Neuronal stem cell (in vitro differentiated cells): Measurements from ENCODE around the gene FRMD8.

Experiments
- DNase-seq: peaks from one replicate; pipeline ENCODE4 v3.0.0-alpha.2; 2013; ENCODE audit warnings: low spot score
- H2AFZ ChIP-seq: one replicate; pipeline ENCODE4 v1.6.1; 2013; ENCODE audit warnings: mild to moderate bottlenecking, low read length, inconsistent platforms
- H2AK5ac ChIP-seq: 2 replicates; pipeline ENCODE4 v1.6.1; 2013; ENCODE audit warnings: low read depth, mild to moderate bottlenecking, inconsistent platforms, low read length, moderate library complexity, mixed read lengths
- H2BK120ac ChIP-seq: 2 replicates; pipeline ENCODE4 v1.6.1; 2013; ENCODE audit warnings: low read depth, mild to moderate bottlenecking, inconsistent platforms, low read length, moderate library complexity, mixed read lengths
- H2BK12ac ChIP-seq: one replicate; pipeline ENCODE4 v1.6.1; 2013; ENCODE audit warnings: low read length, inconsistent platforms
- H2BK15ac ChIP-seq: 2 replicates; pipeline ENCODE4 v1.6.1; 2013; ENCODE audit warnings: mild to moderate bottlenecking, low read length, inconsistent platforms, mixed read lengths
- H2BK5ac ChIP-seq: one replicate; pipeline ENCODE4 v1.6.1; 2013; ENCODE audit warnings: inconsistent platforms, mild to moderate bottlenecking, low read length, moderate library complexity
- H3K14ac ChIP-seq: one replicate; pipeline ENCODE4 v1.6.1; 2013; ENCODE audit warnings: low read length, inconsistent platforms
- H3K18ac ChIP-seq: 2 replicates; pipeline ENCODE4 v1.6.1; 2013; ENCODE audit warnings: low read length, inconsistent platforms
- H3K23ac ChIP-seq: 2 replicates; pipeline ENCODE4 v1.6.1; 2013; ENCODE audit warnings: low read depth, mild to moderate bottlenecking, mixed read lengths, low read length, inconsistent platforms; ENCODE audit not compliant: poor library complexity
- H3K27ac ChIP-seq: replicated peaks from 3 replicates; pipeline ENCODE4 v1.5.1; 2013; ENCODE audit warnings: low read length, inconsistent platforms
- H3K27me3 ChIP-seq, 3 experiments: 2 replicates each; pipeline ENCODE4 v1.6.1; 2013; ENCODE audit warnings: low read length in 3 of 3, mild to moderate bottlenecking in 2 of 3, inconsistent platforms in 1 of 3, low read depth in 1 of 3, mixed read lengths in 1 of 3, moderate library complexity in 1 of 3; ENCODE audit not compliant: control insufficient read depth in 3 of 3, insufficient read depth in 3 of 3
- H3K36me3 ChIP-seq, 2 donors: replicated peaks in 1 of 2; 2 replicates each; pipeline ENCODE4 v1.6.1; 2013; ENCODE audit warnings: low read length in 2 of 2; ENCODE audit not compliant: control insufficient read depth in 2 of 2, insufficient read depth in 2 of 2
- H3K4ac ChIP-seq: 2 replicates; pipeline ENCODE4 v1.6.1; 2013; ENCODE audit warnings: inconsistent platforms, mild to moderate bottlenecking, low read length, moderate library complexity
- H3K4me1 ChIP-seq, 2 donors: 1 replicate in 1 of 2; 2 replicates in 1 of 2; pipeline ENCODE4 v1.6.1; 2013; ENCODE audit warnings: low read length in 2 of 2, low read depth in 1 of 2; ENCODE audit not compliant: control insufficient read depth in 2 of 2, insufficient read depth in 1 of 2
- H3K4me2 ChIP-seq: one replicate; pipeline ENCODE4 v1.6.1; 2013; ENCODE audit warnings: mild to moderate bottlenecking, low read length, inconsistent platforms; ENCODE audit not compliant: insufficient read depth, poor library complexity, severe bottlenecking
- H3K4me3 ChIP-seq, 2 donors: 2 replicates each; pipeline ENCODE4 v1.5.1; 2013; ENCODE audit warnings: low read length in 2 of 2, mild to moderate bottlenecking in 2 of 2, inconsistent platforms in 1 of 2, moderate library complexity in 1 of 2
- H3K79me1 ChIP-seq: one replicate; pipeline ENCODE4 v1.6.1; 2013; ENCODE audit warnings: low read depth, mild to moderate bottlenecking, inconsistent platforms, low read length, moderate library complexity
- H3K9ac ChIP-seq: one replicate; pipeline ENCODE4 v1.6.1; 2013; ENCODE audit warnings: mild to moderate bottlenecking, low read depth, low read length, inconsistent platforms; ENCODE audit not compliant: poor library complexity
- H3K9me3 ChIP-seq, 2 donors: replicated peaks in 1 of 2; 2 replicates each; pipeline versions ENCODE3 to v1.6.1; 2013; ENCODE audit warnings: low read length in 2 of 2, mild to moderate bottlenecking in 2 of 2, inconsistent platforms in 1 of 2, low read depth in 1 of 2, mixed read lengths in 1 of 2, moderate library complexity in 1 of 2; ENCODE audit not compliant: control insufficient read depth in 2 of 2, insufficient read depth in 1 of 2
- H4K8ac ChIP-seq: one replicate; pipeline ENCODE4 v1.6.1; 2013; ENCODE audit warnings: low read depth, mild to moderate bottlenecking, inconsistent platforms, low read length, moderate library complexity
- H4K91ac ChIP-seq: one replicate; pipeline ENCODE4 v1.6.1; 2013; ENCODE audit warnings: low read length, low read depth, mild to moderate bottlenecking, inconsistent platforms; ENCODE audit not compliant: poor library complexity
- WGBS, 2 donors: extraction: QIAGEN DNeasy Blood & Tissue Kit; methylation state at CpG; one replicate each; pipeline ENCODE4 v1.1.7; 2013; ENCODE audit warnings: missing lambda C conversion rate in 2 of 2, mixed read lengths in 1 of 2; ENCODE audit not compliant: insufficient read length in 2 of 2, insufficient replicate concordance in 1 of 2; ENCODE audit errors: extremely low coverage in 2 of 2; 5-methylcytosine and 5-hydroxymethylcytosine counted together

FRMD8 gene

DNA sequence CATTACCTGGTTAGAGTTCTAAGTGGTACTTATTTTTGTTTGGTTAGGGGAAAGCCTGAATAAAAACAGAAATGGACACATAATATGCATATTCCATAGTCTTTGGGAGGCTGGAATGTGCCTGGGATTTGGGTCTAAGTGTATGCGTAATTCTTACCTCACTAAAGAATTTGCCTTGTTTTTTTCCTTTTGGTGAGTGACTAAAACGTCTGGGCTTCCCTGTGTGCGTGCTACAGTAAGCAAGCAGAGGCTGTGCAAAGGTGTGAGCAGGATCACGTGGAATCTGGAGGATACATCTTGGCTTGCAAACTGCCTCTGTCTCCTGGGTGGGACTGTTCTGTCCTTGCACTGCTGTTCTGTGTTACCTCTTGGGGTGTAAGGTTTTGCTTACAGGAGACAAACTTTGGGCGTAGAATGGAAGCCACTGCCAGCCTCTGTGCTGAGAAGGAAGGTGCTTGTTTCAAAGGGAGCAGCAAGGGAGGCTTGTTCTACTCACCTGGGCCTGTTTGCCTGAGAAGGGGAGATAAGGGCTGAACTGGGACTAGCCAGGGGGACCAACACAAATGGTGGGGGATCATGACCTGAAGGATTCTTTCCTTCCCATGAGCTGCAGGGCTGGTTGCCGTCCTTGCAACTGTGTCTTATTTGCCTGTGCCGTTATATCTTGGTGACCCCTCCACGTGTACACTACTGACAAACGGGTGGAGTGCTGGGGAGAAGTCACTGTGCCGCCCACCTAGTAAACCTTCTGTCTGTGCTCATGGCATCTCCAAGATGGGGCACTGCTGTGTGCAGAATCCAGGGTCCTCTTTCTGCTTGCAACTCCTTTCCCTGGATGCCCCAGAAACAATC lies 40.6 kb downstream of the FRMD8 start:
- peak overlapping the region in 1 of 2 donors; percentile 88 for H3K4me3 ChIP-seq
- peaks cover 3 to 83% of the 10 kb centered on the region in 2 donors for H3K36me3 ChIP-seq
- H2BK12ac ChIP-seq = no peak overlapping the region
- peaks cover 6% of the 10 kb centered on the region for H3K79me1 ChIP-seq
- H3K27ac ChIP-seq = no peak overlapping the region
- H2AK5ac ChIP-seq = no peak overlapping the region
- H2AFZ ChIP-seq = no peak overlapping the region
- H3K14ac ChIP-seq = peak overlapping the region; percentile 14
- peak overlapping the region; percentile 62 for H3K23ac ChIP-seq
- H3K18ac ChIP-seq = no peak overlapping the region
- no peak overlapping the region for H2BK120ac ChIP-seq
- no peaks in the 10 kb centered on the region for H3K27me3 ChIP-seq
- H3K4me2 ChIP-seq = no peak overlapping the region
- H4K91ac ChIP-seq = no peak overlapping the region
- no peak overlapping the region for H2BK15ac ChIP-seq
- H3K4me1 ChIP-seq = peaks cover 24 to 36% of the 10 kb centered on the region in 2 donors
- H3K9me3 ChIP-seq = no peaks in the 10 kb centered on the region
- no peak for DNase-seq
- no peak overlapping the region for H3K4ac ChIP-seq
- no peak overlapping the region for H3K9ac ChIP-seq
- H2BK5ac ChIP-seq = no peak overlapping the region
- WGBS, 2 donors = no CpG with 5 or more reads among the region's 10 CpGs
- H4K8ac ChIP-seq = no peak overlapping the region

- no peak overlapping the region for H2AFZ ChIP-seq
- no peak for DNase-seq
- no peak overlapping the region for H3K27ac ChIP-seq
- H3K4me2 ChIP-seq = no peak overlapping the region
- no peak overlapping the region for H3K9ac ChIP-seq
- H3K4ac ChIP-seq = no peak overlapping the region
- no peak overlapping the region for H3K18ac ChIP-seq
- no peak overlapping the region for H2BK5ac ChIP-seq
- H2BK15ac ChIP-seq = no peak overlapping the region
- H3K14ac ChIP-seq = no peak overlapping the region
- H3K4me3 ChIP-seq = peak overlapping the region in 1 of 2 donors; percentile 88
- H3K79me1 ChIP-seq = peaks cover 4% of the 10 kb centered on the region
- no peak overlapping the region for H4K91ac ChIP-seq
- H3K27me3 ChIP-seq = no peaks in the 10 kb centered on the region
- no peak overlapping the region for H4K8ac ChIP-seq
- no peak overlapping the region for H2BK12ac ChIP-seq
- H2BK120ac ChIP-seq = no peak overlapping the region
- no peak overlapping the region for H3K23ac ChIP-seq
- peaks cover 21 to 36% of the 10 kb centered on the region in 2 donors for H3K4me1 ChIP-seq
- no CpG with 5 or more reads among the region's 11 CpGs for WGBS, 2 donors
- H3K36me3 ChIP-seq = peaks cover 3 to 91% of the 10 kb centered on the region in 2 donors
- H3K9me3 ChIP-seq = no peaks in the 10 kb centered on the region
- H2AK5ac ChIP-seq = no peak overlapping the region
Measured at GRCh38 chr11:65427691-65428577, 41.5 kb downstream of the FRMD8 start.

DNA sequence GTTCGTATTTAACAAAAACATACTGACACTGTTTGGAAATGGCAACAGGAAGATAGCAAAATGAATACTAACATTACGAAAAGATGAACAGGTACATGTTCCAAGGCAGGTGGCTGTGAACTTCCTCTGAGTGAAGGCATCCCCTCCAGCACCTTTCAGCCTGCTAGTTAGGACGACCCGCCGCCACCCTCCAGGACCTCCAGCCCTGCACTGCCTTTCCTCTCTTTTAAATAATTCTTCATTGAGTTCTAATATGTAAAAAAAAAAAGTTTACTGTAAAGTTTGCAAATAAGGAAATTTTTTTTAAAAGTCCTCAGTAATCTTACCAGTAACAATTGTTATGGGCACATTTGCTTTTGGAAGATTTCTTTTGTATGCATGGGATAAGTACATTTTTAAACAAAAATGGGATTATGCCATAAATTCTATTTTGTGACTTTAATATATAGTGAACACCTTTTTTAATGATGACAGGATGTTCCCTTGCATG lies 42.2 kb downstream of the FRMD8 start:
- H3K27ac ChIP-seq = no peak overlapping the region
- WGBS, 2 donors = no CpG with 5 or more reads among the region's 5 CpGs

More for the DNA sequence above, 42.2 kb downstream of the FRMD8 start:
- no peak overlapping the region for H2BK5ac ChIP-seq
- no peak overlapping the region for H3K18ac ChIP-seq
- H2AFZ ChIP-seq = no peak overlapping the region
- H3K79me1 ChIP-seq = no peaks in the 10 kb centered on the region
- no peak overlapping the region for H3K4ac ChIP-seq
- no peak overlapping the region for H3K9ac ChIP-seq
- no peaks in the 10 kb centered on the region for H3K27me3 ChIP-seq
- peaks cover 3 to 98% of the 10 kb centered on the region in 2 donors for H3K36me3 ChIP-seq
- H3K4me2 ChIP-seq = no peak overlapping the region
- H2AK5ac ChIP-seq = no peak overlapping the region
- no peak overlapping the region for H4K91ac ChIP-seq
- no peaks in the 10 kb centered on the region for H3K9me3 ChIP-seq
- peaks cover 15 to 38% of the 10 kb centered on the region in 2 donors for H3K4me1 ChIP-seq
- no peak overlapping the region for H3K23ac ChIP-seq
- H2BK120ac ChIP-seq = no peak overlapping the region
- H3K14ac ChIP-seq = no peak overlapping the region
- no peak overlapping the region for H4K8ac ChIP-seq
- DNase-seq = no peak
- H2BK15ac ChIP-seq = no peak overlapping the region
- peak overlapping the region in 1 of 2 donors; percentile 88 for H3K4me3 ChIP-seq
- H2BK12ac ChIP-seq = no peak overlapping the region
